Mesothelial cell of epicardium (in vitro differentiated cells): ENCODE measurements around the gene LHX4. TPM values are rescaled to one million over a fixed set of nuclear protein-coding genes. Genes with fewer than 3 reads are reported as not detected.
"Not testable (repeated sequence)": the region's sequence is repeated elsewhere in the genome, so short reads cannot be mapped to it uniquely, and the experiment has no call there.

Experiments
- DNase-seq, 2 experiments: peaks; one replicate each; pipeline ENCODE4 v3.0.0; 2021; ENCODE audit warnings: low spot score in 2 of 2; ENCODE audit not compliant: unreplicated experiment in 2 of 2
- H3K27ac Mint-ChIP-seq: 2 replicates; pipeline ENCODE4 v1.8.0; 2021; ENCODE audit warnings: mixed read lengths
- H3K27me3 Mint-ChIP-seq: 2 replicates; pipeline ENCODE4 v1.8.0; 2021; ENCODE audit warnings: low read depth, mixed read lengths
- H3K36me3 Mint-ChIP-seq: 2 replicates; pipeline ENCODE4 v1.8.0; 2021; ENCODE audit warnings: mixed read lengths
- H3K4me1 Mint-ChIP-seq: 2 replicates; pipeline ENCODE4 v1.8.0; 2021; ENCODE audit warnings: mixed read lengths
- H3K4me3 Mint-ChIP-seq: 2 replicates; pipeline ENCODE4 v1.8.0; 2021; ENCODE audit warnings: mild to moderate bottlenecking, moderate library complexity, mixed read lengths
- H3K9me3 Mint-ChIP-seq: 2 replicates; pipeline ENCODE4 v1.8.0; 2021; ENCODE audit warnings: mixed read lengths
- total RNA-seq: library from RNA; stranded (reverse); gene quantifications from 3 replicates; pipeline ENCODE4 v1.2.1, GENCODE V29; 2021
- TF ChIP-seq, protein P1 (sequence below): fragments of 200-600 bp; sonication (generic); IDR thresholded peaks from one replicate; pipeline ENCODE4 v1.5.0; 2021; ENCODE audit warnings: antibody characterized with exemption; ENCODE audit not compliant: unreplicated experiment

Gene LHX4
- total RNA-seq, 1 donor from 2014 or later = 0.54 TPM

GRCh38 chr1:180197231-180197630 is 32.8 kb upstream of the LHX4 start:
- Mint-ChIP-seq H3K9me3 (no peaks in the 10 kb centered on the region), H3K4me3 (no peak overlapping the region), H3K4me1 (no peaks in the 10 kb centered on the region), H3K36me3 (peaks cover 9% of the 10 kb centered on the region), H3K27me3 (no peaks in the 10 kb centered on the region), H3K27ac (no peak overlapping the region)
- TF ChIP-seq, protein P1, sequence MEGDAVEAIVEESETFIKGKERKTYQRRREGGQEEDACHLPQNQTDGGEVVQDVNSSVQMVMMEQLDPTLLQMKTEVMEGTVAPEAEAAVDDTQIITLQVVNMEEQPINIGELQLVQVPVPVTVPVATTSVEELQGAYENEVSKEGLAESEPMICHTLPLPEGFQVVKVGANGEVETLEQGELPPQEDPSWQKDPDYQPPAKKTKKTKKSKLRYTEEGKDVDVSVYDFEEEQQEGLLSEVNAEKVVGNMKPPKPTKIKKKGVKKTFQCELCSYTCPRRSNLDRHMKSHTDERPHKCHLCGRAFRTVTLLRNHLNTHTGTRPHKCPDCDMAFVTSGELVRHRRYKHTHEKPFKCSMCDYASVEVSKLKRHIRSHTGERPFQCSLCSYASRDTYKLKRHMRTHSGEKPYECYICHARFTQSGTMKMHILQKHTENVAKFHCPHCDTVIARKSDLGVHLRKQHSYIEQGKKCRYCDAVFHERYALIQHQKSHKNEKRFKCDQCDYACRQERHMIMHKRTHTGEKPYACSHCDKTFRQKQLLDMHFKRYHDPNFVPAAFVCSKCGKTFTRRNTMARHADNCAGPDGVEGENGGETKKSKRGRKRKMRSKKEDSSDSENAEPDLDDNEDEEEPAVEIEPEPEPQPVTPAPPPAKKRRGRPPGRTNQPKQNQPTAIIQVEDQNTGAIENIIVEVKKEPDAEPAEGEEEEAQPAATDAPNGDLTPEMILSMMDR = no peak
- no peak for DNase-seq

GRCh38 chr1:180198196-180198595 is 31.9 kb upstream of the LHX4 start:
- Mint-ChIP-seq H3K9me3 (no peaks in the 10 kb centered on the region), H3K4me3 (no peak overlapping the region), H3K27me3 (no peaks in the 10 kb centered on the region), H3K36me3 (peaks cover 5% of the 10 kb centered on the region), H3K27ac (no peak overlapping the region), H3K4me1 (no peaks in the 10 kb centered on the region)
- TF ChIP-seq, protein P1 = no peak
- DNase-seq = no peak

DNA sequence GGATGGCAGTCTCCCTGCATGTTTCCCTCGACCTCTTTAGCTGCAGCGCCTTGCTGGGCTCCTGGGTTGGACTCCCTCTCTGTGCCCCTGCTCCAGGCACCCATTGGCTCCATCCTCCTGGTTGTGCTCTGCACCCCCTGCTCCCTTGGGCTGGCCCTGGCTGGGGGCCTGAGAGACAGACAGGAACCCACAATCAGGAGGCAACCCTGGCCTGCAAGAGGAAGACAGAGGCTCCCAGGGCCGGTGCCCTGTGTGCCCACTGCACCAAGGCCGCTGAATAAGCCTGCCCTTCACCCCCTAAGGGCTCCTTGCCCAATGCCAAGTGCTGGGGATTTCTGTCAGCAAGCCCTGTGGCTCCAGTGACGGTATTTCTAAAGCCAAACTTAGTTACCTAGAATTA is 31.5 kb upstream of the LHX4 start:
- no peak overlapping the region for H3K27ac Mint-ChIP-seq
- peaks cover 5% of the 10 kb centered on the region for H3K36me3 Mint-ChIP-seq
- no peaks in the 10 kb centered on the region for H3K27me3 Mint-ChIP-seq
- TF ChIP-seq, protein P1 = no peak
- H3K4me3 Mint-ChIP-seq = no peak overlapping the region
- DNase-seq = no peak
- H3K4me1 Mint-ChIP-seq = no peaks in the 10 kb centered on the region
- H3K9me3 Mint-ChIP-seq = no peaks in the 10 kb centered on the region

DNA sequence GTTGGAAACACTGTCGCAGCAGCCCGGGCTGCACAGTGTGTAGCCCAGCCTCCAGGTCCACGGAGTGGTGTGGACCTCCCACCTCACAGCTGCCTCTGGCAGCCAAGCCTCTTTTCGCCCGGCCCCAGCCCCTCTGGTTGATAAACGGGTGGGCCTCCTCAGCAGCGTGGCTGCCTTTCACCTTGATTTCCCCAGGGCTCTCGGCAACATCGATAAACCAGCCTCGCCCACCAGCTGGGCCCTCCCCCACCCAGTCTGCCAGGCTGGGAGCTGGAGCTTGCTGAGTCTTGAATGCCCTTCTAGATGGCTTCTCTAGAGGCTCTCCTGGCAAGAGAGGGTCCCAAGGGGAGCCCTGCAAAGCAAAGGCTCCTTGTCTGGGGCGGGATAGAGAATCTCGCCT is 31.0 kb upstream of the LHX4 start:
- Mint-ChIP-seq H3K4me1 (no peaks in the 10 kb centered on the region), H3K4me3 (no peak overlapping the region), H3K9me3 (no peaks in the 10 kb centered on the region), H3K27me3 (no peaks in the 10 kb centered on the region), H3K27ac (no peak overlapping the region), H3K36me3 (peaks cover 5% of the 10 kb centered on the region)
- no peak for DNase-seq
- TF ChIP-seq, protein P1 = no peak

GRCh38 chr1:180201451-180202200 is 28.4 kb upstream of the LHX4 start:
- Mint-ChIP-seq H3K27ac (no peak overlapping the region), H3K27me3 (no peaks in the 10 kb centered on the region), H3K4me3 (no peak overlapping the region), H3K9me3 (no peaks in the 10 kb centered on the region), H3K4me1 (no peaks in the 10 kb centered on the region), H3K36me3 (no peaks in the 10 kb centered on the region)
- TF ChIP-seq, protein P1 = no peak
- no peak for DNase-seq

DNA sequence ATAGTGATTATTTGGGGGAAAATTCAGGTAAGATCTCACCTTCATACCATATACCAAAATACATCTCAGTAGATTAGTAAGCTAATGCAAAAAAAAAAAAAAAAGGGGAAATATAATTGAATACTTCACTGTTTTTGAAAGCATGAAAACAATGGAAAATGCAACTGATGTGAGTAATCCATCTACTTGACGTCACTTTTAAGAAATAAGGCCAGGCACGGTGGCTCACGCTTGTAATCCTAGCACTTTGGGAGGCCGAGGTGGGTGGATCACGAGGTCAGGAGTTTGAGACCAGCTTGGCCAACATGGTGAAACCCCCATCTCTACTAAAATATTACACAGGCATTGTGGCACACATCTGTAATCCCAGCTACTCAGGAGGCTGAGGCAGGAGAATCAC is 27.5 kb upstream of the LHX4 start:
- DNase-seq, H3K36me3 Mint-ChIP-seq, H3K4me3 Mint-ChIP-seq, H3K9me3 Mint-ChIP-seq, H3K27ac Mint-ChIP-seq, H3K4me1 Mint-ChIP-seq, H3K27me3 Mint-ChIP-seq: not testable (repeated sequence)
